HG03039 (cell line): ENCODE data around the gene IQGAP2.

Source experiments
- ATAC-seq: cut with Tn5 transposase; IDR thresholded peaks from one replicate; pipeline ENCODE4 v1.9.1; 2021; ENCODE audit warnings: mild to moderate bottlenecking, moderate library complexity; ENCODE audit not compliant: unreplicated experiment

IQGAP2 gene

DNA sequence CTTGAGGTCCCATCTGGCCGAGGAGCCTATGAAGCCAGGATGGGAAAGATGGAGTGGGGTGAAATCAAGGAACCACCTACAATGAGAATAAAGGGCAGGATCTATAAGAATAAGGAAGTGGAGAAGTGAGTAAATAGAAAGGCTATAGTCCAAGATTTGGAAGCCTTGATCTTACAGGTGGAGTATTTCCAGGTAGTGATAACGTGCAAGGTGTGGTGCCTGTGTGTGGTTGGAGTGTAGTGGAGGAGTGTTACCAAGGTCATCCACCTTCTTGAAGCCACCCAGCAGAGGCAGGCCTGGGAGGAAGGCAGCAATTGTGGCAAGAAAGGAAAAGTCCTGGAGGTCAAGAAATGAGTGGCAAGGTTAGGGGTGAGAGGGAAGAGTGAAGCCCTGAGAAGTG lies 72.9 kb downstream of the IQGAP2 start:
- ATAC-seq: no peak

DNA sequence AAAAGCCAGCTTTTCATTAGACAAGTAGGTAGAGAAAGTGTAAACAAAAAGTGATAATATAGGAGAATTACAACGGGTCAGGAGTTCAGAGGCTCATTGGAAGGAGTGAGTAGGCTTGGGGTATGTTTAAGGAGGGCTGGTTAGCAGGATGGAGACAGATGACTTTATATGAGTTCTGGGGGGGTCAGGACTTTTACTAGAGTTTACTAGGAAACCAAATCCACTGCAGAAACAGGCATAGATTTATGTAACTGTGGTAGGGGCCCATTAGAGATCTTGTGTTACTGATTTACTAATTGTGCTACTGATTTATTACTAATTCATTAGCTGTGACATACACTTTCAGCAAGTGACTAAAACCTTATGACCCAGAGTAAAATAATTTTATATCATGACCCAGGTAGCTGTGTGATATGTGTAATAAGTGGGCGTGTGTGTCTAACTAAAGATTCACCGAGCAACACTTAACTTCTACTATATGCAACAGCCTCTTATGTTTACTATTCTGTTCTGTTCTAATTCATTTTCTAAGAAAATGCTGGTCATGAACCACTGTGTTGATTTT lies 73.5 kb downstream of the IQGAP2 start:
- ATAC-seq: no peak

DNA sequence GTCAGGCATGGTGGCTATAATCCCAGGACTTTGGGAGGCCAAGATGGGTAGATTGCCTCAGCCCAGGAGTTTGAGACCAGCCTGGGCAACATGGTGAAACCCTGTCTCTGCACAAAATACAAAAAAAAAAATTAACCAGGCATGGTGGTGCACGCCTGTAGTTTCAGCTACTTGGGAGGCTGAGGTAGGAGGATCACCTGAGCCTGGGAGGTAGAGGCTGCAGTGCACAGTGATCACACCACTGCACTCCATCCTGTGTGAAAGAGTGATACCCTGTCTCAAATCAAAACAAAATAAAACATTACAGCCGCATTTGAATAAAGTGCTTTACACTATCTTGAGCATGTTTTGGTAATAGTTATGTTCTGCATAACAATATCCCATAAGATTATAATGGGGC lies 74.0 kb downstream of the IQGAP2 start:
- no peak for ATAC-seq

DNA sequence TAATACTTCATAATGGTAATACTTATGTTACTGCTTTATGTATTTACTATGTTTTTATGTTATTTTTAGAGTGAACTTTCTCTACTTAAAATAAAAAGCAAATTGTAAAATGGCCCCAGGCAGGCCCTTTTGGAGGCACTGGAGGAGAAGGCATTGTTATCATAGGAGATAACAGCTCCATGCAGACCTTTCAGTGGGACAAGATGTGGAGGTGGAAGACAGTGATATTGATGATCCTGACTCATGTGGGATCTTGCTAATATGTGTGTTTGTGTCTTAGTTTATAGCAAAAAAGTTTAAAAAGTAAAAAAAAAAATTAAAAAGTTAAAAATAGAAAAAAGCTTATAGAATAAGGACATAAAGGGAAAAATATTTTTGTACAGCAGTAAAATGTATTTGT lies 74.5 kb downstream of the IQGAP2 start:
- ATAC-seq: no peak

DNA sequence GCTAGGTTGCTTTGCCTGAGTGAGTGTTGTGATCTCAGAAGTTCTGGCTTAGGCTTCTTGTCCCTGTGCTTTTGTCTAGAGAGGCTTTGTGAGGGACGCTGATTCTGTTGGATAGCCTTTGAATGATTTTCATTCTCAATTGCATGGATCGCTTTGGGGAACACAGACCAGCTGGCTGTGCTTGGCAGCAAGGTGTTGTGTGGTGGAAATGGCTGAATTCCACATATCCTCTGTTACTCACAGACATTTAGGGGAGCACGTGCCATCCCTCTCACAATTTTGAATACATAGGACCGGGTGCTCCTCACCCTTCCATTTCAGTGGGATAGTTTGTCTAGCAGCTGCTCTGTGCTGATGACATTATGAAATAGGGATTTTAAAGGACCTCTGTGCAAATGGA lies 76.2 kb downstream of the IQGAP2 start:
- ATAC-seq: no peak

DNA sequence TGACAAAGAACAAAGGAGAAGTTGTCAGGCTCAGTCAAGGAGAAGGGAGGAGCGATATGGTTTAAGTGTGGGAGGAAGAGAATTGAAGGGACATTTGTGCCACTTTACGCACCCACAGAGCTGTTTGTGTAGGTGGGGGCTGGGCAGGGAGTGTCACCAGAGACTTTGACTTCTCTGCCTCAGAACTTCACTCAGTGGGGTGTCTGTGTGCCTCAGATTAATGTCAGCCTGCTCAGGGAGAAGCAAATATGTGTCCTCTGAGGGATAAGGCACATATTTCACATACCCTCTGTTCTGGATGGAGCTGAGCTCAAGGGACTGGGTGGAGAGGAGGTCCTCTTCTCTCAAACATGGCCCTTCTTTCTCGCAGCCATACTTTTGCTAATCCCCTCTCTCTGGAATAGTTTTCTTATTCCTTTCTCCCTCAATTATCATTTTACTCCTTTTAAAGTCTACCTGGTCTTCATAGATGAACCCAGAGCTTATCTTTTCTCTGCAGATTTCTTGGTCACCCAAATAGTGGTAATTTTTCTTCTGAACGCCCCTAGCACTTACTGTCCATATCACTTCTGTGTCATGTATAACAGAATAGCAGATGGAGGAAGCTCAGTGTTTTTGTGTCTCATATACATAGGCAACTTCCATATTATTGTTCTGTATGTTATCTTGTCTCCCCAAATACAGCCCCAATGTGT lies 77.0 kb downstream of the IQGAP2 start:
- no peak for ATAC-seq

DNA sequence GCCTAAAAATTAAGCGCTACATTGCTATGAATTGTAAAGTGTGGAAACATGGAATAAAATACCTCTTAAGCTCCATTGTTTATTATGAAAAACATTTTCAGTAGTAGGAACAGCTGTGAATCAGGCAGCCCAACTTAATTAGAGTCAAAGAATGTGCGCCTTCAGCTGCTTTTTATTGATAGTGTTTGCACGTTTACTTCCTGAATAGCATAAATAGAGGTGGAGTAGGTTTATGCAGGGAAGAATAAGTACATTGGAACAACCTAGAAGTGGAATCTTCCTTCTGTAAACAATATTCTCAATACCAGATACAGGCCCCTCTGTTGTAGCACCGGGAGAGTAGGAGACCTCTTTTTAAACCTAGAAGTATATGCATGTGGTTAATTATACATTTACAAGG lies 79.9 kb downstream of the IQGAP2 start:
- no peak for ATAC-seq

- ATAC-seq: no peak
Measured at GRCh38 chr5:76483433-76483832, 80.3 kb downstream of the IQGAP2 start.

- no peak for ATAC-seq
Measured at GRCh38 chr5:76483881-76484280, 80.8 kb downstream of the IQGAP2 start.

- ATAC-seq: no peak
Measured at GRCh38 chr5:76485511-76485910, 82.4 kb downstream of the IQGAP2 start.

DNA sequence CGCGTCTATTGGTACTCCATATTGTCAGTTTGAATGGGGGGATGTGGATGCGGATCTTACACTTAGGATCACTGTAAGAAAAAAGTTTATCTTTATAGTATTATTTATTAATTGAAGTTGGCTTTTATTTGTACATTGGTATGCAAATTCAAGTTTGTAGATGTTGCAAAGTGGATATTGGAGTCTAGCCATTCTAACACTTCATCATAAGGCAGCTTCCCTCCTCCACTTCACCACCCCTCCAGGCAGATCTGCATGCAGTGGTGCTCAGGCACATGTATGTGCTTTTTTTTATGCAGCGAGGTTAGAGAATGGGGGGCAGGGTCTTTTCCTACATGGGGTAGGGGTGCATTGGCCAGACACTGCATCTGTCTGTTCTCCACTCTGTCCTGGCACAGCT lies 84.3 kb downstream of the IQGAP2 start:
- ATAC-seq: no peak

DNA sequence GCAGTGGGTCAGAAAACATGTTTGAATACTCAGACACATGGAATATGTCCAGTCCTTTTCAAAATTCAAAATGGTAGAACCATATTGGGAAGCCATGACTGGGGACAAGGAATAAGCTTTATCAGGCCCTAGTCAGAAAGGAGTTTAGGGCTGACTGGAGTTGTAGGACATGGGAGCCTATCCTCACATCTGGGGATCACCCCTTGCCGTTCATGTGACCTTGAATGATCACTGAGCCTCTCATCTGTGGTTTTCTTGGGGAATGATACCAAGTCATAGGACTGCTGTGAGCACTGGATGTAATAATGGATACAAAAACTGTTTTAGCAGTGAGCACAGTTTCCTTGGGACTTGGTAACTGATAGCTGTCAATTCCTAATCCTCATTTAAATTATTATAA lies 84.7 kb downstream of the IQGAP2 start:
- ATAC-seq: no peak

- ATAC-seq: no peak
Measured at GRCh38 chr5:76488969-76489368, 85.9 kb downstream of the IQGAP2 start.

- no peak for ATAC-seq
Measured at GRCh38 chr5:76489877-76490688, 87.0 kb downstream of the IQGAP2 start.

- ATAC-seq: no peak
Measured at GRCh38 chr5:76490960-76491359, 87.9 kb downstream of the IQGAP2 start.

DNA sequence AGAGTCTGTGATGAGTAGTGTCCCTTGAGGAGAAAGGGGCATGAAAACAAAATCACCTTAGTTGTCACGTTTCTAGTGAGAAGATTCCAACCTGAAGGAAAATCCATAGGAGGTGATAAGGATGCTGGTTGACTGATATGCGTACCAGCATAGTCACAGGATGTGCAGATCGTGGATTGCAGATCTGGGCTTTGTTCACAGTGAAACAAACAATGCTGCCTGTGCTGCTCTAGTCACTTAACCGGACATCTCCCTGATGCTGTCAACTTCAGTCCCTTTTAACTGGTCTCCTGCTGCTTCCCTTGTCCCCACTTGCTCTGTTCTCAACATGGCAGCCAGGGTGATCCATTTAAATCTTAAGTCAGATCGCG lies 89.7 kb downstream of the IQGAP2 start:
- ATAC-seq: no peak

DNA sequence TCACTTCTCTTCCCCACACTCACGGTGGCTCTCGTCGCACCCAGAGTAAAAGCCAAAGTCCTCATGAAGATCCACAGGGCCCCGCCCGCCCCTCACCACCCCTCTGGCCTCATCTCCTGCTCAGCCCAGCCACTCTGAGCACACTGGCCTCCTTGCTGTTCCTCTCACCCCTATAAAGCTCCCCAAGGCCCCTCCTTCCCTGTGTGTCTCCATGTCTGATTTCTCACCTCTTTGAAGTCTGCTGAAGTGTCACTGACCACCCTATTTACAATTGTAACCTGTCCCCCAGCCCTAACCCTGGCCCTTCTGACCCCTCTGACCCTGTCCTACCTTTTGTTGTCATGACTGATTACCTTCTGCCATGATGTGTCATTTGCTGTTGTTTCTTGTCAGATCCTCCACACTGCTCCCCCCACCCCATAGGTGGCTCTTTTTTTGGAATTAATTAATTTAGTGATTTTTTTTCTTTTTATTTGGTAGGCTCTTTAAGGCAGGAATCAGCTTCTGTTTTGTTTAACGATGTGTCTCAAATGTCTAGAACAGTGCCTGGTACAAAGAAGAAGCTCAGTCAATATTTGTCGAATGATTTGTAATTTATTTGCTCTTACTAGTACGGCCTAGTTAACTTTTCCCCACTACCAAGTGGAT lies 90.2 kb downstream of the IQGAP2 start:
- no peak for ATAC-seq

- no peak for ATAC-seq
Measured at GRCh38 chr5:76494201-76494600, 91.1 kb downstream of the IQGAP2 start.

GRCh38 chr5:76495870-76496269 lies 92.8 kb downstream of the IQGAP2 start:
- ATAC-seq: no peak

DNA sequence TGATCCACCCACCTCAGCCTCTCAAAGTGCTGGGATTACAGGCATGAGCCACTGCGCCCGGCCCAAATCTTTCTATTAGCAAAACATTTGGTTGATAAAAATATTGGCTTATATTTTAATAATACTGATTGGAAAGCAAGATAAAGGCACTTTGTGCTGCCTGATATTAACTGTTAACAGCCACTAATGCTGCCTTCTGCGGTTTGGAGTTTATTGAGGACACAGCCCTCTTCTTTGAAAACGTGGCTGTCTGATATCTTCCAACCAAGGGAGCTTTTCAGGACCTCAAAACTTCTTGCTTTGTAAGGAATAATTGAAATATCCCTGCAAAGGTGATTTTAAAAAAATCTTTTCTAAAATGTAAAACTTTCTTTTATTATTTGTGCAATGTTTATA lies 94.0 kb downstream of the IQGAP2 start:
- ATAC-seq: no peak

- ATAC-seq: no peak
Measured at GRCh38 chr5:76497986-76498717, 95.1 kb downstream of the IQGAP2 start.
